IMR-90 (cell line): Measurements from ENCODE around the gene NOSTRIN. TPM values are rescaled to one million over a fixed set of nuclear protein-coding genes. Genes with fewer than 3 reads are reported as not detected.

Experiments
- polyA plus RNA-seq, 3 experiments: library from polyadenylated mRNA; depleted of rRNA; stranded (reverse); fragments of >200 nt; gene quantifications; 2 replicates each; pipeline ENCODE4 v1.2.3, GENCODE V29; 2012; ENCODE audit warnings: low replicate concordance in 1 of 3
- total RNA-seq: library from RNA; depleted of rRNA; stranded (reverse); fragments of >200 nt; gene quantifications from 2 replicates; pipeline ENCODE4 v1.2.3, GENCODE V29; 2012; rRNA removed

NOSTRIN gene
- total and polyA plus RNA-seq, 2 of the 4 experiments (the other 2 are of a cell fraction) = 0.15 to 0.18 TPM

Other genes starting within 250 kb of the NOSTRIN start
- gene SPC25, start 87.8 kb downstream of the NOSTRIN start, total RNA-seq = 2.0 and 5.6 TPM in 2 replicates
- 5.8 and 7.1 TPM in 2 replicates for gene SPC25, start 87.8 kb downstream of the NOSTRIN start, polyA plus RNA-seq (2012; rRNA removed)
- not detected in 2 replicates for gene G6PC2, start 98.7 kb downstream of the NOSTRIN start, total RNA-seq
- not detected in 2 replicates for gene G6PC2, start 98.7 kb downstream of the NOSTRIN start, polyA plus RNA-seq (2012; rRNA removed)
- gene ABCB11, start 228.7 kb downstream of the NOSTRIN start, total RNA-seq = not detected in 2 replicates
- not detected in 2 replicates for gene ABCB11, start 228.7 kb downstream of the NOSTRIN start, polyA plus RNA-seq (2012; rRNA removed)